Muscle of back (tissue), 11 donors: Measurements from ENCODE around the gene SLC35F3. TPM values are rescaled to one million over a fixed set of nuclear protein-coding genes. Genes with fewer than 3 reads are reported as not detected.
A peak's percentile ranks its signal among the peaks of the same experiment; 100 is the strongest.
"Not testable (repeated sequence)": the region's sequence is repeated elsewhere in the genome, so short reads cannot be mapped to it uniquely, and the experiment has no call there.

Experiments
- DNase-seq, 3 donors: peaks; one replicate each; pipeline versions ENCODE4 v3.0.0 to v3.0.0-alpha.2; 2013
- polyA plus RNA-seq, 10 donors: library from polyadenylated mRNA; unstranded; fragments of 120-200 nt; gene quantifications; one replicate each; pipeline ENCODE4 v1.2.1, GENCODE V29; 2013; ENCODE audit not compliant: insufficient read length in 10 of 10

Gene SLC35F3
- polyA plus RNA-seq, 10 donors, result 0.34 to 1.0 (median 0.76) TPM

GRCh38 chr1:234186037-234186688 lies 281.7 kb downstream of the SLC35F3 start:
- DNase-seq, result no peak

GRCh38 chr1:234188454-234188792 lies 283.9 kb downstream of the SLC35F3 start:
- no peak for DNase-seq

- DNase-seq, result no peak
These were observed 293.4 kb downstream of the SLC35F3 start for GRCh38 chr1:234197839-234198238.

- DNase-seq, result no peak
These were observed 295.1 kb downstream of the SLC35F3 start for GRCh38 chr1:234199476-234200127.

GRCh38 chr1:234200566-234200965 lies 296.1 kb downstream of the SLC35F3 start:
- DNase-seq, result peak in 1 of 3 donors; percentile 55

- DNase-seq, result no peak
These were observed 297.1 kb downstream of the SLC35F3 start for GRCh38 chr1:234201600-234201999.

GRCh38 chr1:234205966-234206365 lies 301.5 kb downstream of the SLC35F3 start:
- DNase-seq, result no peak

GRCh38 chr1:234206651-234207284 lies 302.3 kb downstream of the SLC35F3 start:
- DNase-seq, result peak in 1 of 3 donors; percentile 11

- DNase-seq, result no peak
These were observed 303.9 kb downstream of the SLC35F3 start for GRCh38 chr1:234208351-234208750.

- no peak for DNase-seq
These were observed 304.3 kb downstream of the SLC35F3 start for GRCh38 chr1:234208791-234209190.

- not testable (repeated sequence) for DNase-seq
These were observed 306.0 kb downstream of the SLC35F3 start for GRCh38 chr1:234210429-234210828.

- DNase-seq, result not testable (repeated sequence)
These were observed 307.4 kb downstream of the SLC35F3 start for GRCh38 chr1:234211855-234212254.

- DNase-seq, result peak in 1 of 3 donors; percentile 51
These were observed 308.5 kb downstream of the SLC35F3 start for GRCh38 chr1:234212764-234213657.

GRCh38 chr1:234213658-234214128 lies 309.2 kb downstream of the SLC35F3 start:
- DNase-seq, result no peak

- peak in 2 of 3 donors; percentile 31 to 72 for DNase-seq
These were observed 309.8 kb downstream of the SLC35F3 start for GRCh38 chr1:234214129-234214910.

- peak in 1 of 3 donors; percentile 22 for DNase-seq
These were observed 310.7 kb downstream of the SLC35F3 start for GRCh38 chr1:234214911-234215892.

- DNase-seq, result peak in 1 of 3 donors; percentile 6
These were observed 311.7 kb downstream of the SLC35F3 start for GRCh38 chr1:234216116-234216703.

- no peak for DNase-seq
These were observed 312.9 kb downstream of the SLC35F3 start for GRCh38 chr1:234217316-234217840.

- DNase-seq, result no peak
These were observed 313.6 kb downstream of the SLC35F3 start for GRCh38 chr1:234218078-234218477.
